ENCODE data around the gene CEMIP. TPM values are rescaled to one million over a fixed set of nuclear protein-coding genes. Genes with fewer than 3 reads are reported as not detected.

CEMIP gene
- polyA plus RNA-seq, 3 donors: not detected

DNA sequence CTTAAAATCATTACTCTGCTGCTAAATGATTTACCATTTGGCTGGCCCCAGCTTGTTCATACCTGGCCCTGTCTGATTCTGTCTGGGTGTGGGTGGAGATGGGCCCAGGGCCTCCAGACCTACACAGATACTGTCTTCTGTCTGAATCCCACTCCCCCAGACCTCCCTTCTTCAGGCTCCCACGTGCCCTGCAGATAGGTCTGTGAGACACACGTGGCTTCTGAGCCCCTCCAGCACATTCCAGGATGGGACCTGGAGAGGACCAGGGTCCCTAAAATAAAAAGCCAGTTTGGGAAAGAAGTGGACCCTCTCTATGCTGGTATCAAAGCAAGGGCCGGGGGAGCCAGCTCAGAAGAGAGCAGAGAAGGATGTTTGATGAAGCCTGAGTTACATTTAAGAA, 14.6 kb upstream of the CEMIP start:
- H3K27me3 Mint-ChIP-seq (ENCODE audit: low read depth in 3 of 3): peaks cover 0 to 8% (median 3%) of the 10 kb centered on the region in 3 donors
- Histone ChIP-seq H3K36me3 (replicated peaks in 1 of 2; ENCODE audit: control insufficient read depth in 1 of 2, insufficient read depth in 2 of 2, low read length in 2 of 2) (no peaks in the 10 kb centered on the region), H3K27me3 (ENCODE audit: control insufficient read depth in 2 of 2, insufficient read depth in 2 of 2, low read length in 2 of 2) (no peaks in the 10 kb centered on the region), H3K27ac (ENCODE audit: low read depth in 1 of 2, low read length in 2 of 2) (no peak overlapping the region), H3K4me2 (replicated peaks; ENCODE audit: extremely low read depth, low read length, poor library complexity, severe bottlenecking) (no peak overlapping the region), H4K20me1 (ENCODE audit: insufficient read depth, low read length) (no peaks in the 10 kb centered on the region), H2AFZ (ENCODE audit: insufficient read depth, low read depth, low read length, poor library complexity, severe bottlenecking) (no peak overlapping the region), H3K9ac (ENCODE audit: insufficient read depth, low read length, poor library complexity, severe bottlenecking) (no peak overlapping the region), H3K4me3 (replicated peaks in 1 of 3; ENCODE audit: low read depth in 2 of 3, low read length in 3 of 3) (no peak overlapping the region), H3K9me3 (replicated peaks in 1 of 2; ENCODE audit: control insufficient read depth in 1 of 2, insufficient read depth in 1 of 2, low read length in 2 of 2) (no peaks in the 10 kb centered on the region), H3K79me2 (ENCODE audit: insufficient read depth, low read length) (no peaks in the 10 kb centered on the region), H3K4me1 (ENCODE audit: control insufficient read depth in 1 of 2, insufficient read depth in 2 of 2, low read length in 2 of 2) (no peaks in the 10 kb centered on the region)
- TF ChIP-seq, protein P1, sequence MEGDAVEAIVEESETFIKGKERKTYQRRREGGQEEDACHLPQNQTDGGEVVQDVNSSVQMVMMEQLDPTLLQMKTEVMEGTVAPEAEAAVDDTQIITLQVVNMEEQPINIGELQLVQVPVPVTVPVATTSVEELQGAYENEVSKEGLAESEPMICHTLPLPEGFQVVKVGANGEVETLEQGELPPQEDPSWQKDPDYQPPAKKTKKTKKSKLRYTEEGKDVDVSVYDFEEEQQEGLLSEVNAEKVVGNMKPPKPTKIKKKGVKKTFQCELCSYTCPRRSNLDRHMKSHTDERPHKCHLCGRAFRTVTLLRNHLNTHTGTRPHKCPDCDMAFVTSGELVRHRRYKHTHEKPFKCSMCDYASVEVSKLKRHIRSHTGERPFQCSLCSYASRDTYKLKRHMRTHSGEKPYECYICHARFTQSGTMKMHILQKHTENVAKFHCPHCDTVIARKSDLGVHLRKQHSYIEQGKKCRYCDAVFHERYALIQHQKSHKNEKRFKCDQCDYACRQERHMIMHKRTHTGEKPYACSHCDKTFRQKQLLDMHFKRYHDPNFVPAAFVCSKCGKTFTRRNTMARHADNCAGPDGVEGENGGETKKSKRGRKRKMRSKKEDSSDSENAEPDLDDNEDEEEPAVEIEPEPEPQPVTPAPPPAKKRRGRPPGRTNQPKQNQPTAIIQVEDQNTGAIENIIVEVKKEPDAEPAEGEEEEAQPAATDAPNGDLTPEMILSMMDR (IDR thresholded peaks at IDR 0.05): no peak
- no CpG with 5 or more reads among the region's 3 CpGs for WGBS (ENCODE audit: insufficient coverage)
- no peak for DNase-seq
- H3K4me1 Mint-ChIP-seq: no peaks in the 10 kb centered on the region
- no peak overlapping the region for H3K27ac Mint-ChIP-seq
- intact Hi-C loops (cut with micrococcal nuclease): no loop called here
- no peak overlapping the region for H3K4me3 Mint-ChIP-seq
- H3K9me3 Mint-ChIP-seq: peaks cover 0 to 3% (median 0%) of the 10 kb centered on the region in 7 donors
- H3K36me3 Mint-ChIP-seq: no peaks in the 10 kb centered on the region

DNA sequence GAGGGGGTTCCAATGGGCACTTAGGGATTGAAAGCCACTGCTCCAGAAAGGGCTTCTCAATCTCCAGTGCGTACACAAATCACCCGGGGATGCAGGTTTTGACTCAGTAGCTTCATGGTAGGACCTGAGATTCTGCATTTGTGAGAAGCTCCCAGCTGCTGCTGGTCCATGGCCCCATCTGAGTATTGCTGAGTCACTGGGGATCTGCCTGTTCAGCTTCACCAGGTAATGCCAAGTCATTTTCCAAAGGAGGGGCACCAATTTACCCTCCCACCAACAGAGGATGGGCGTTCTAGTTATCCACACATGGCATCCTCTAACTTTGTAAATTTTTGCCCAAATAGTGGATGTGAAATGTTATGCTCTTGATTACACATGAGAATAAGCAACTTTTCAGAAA, 12.9 kb upstream of the CEMIP start:
- WGBS (ENCODE audit: insufficient coverage): 93% methylated on average over 2 of the region's 3 CpGs
- H3K36me3 ChIP-seq (replicated peaks in 1 of 2; ENCODE audit: control insufficient read depth in 1 of 2, insufficient read depth in 2 of 2, low read length in 2 of 2): no peaks in the 10 kb centered on the region
- TF ChIP-seq, protein P1 (IDR thresholded peaks at IDR 0.05): no peak

More for the DNA sequence above, 12.9 kb upstream of the CEMIP start:
- no peak for DNase-seq
- H3K9me3 Mint-ChIP-seq: peaks cover 0 to 3% (median 1%) of the 10 kb centered on the region in 7 donors
- intact Hi-C loops (cut with micrococcal nuclease): no loop called here
- Histone ChIP-seq H3K4me2 (replicated peaks; ENCODE audit: extremely low read depth, low read length, poor library complexity, severe bottlenecking) (no peak overlapping the region), H3K79me2 (ENCODE audit: insufficient read depth, low read length) (no peaks in the 10 kb centered on the region), H3K4me3 (replicated peaks in 1 of 3; ENCODE audit: low read depth in 2 of 3, low read length in 3 of 3) (no peak overlapping the region), H3K27ac (ENCODE audit: low read depth in 1 of 2, low read length in 2 of 2) (no peak overlapping the region), H3K9ac (ENCODE audit: insufficient read depth, low read length, poor library complexity, severe bottlenecking) (no peak overlapping the region), H2AFZ (ENCODE audit: insufficient read depth, low read depth, low read length, poor library complexity, severe bottlenecking) (no peak overlapping the region), H3K4me1 (ENCODE audit: control insufficient read depth in 1 of 2, insufficient read depth in 2 of 2, low read length in 2 of 2) (no peaks in the 10 kb centered on the region), H3K27me3 (ENCODE audit: control insufficient read depth in 2 of 2, insufficient read depth in 2 of 2, low read length in 2 of 2) (no peaks in the 10 kb centered on the region), H4K20me1 (ENCODE audit: insufficient read depth, low read length) (no peaks in the 10 kb centered on the region), H3K9me3 (replicated peaks in 1 of 2; ENCODE audit: control insufficient read depth in 1 of 2, insufficient read depth in 1 of 2, low read length in 2 of 2) (no peaks in the 10 kb centered on the region)
- no peaks in the 10 kb centered on the region for H3K4me1 Mint-ChIP-seq
- no peak overlapping the region for H3K27ac Mint-ChIP-seq
- no peaks in the 10 kb centered on the region for H3K36me3 Mint-ChIP-seq
- H3K27me3 Mint-ChIP-seq (ENCODE audit: low read depth in 3 of 3): peaks cover 0 to 6% (median 0%) of the 10 kb centered on the region in 3 donors
- H3K4me3 Mint-ChIP-seq: no peak overlapping the region
